ENCODE measurements around the gene AP2A2.
A peak's percentile ranks its signal among the peaks of the same experiment; 100 is the strongest.

The AP2A2 gene

GRCh38 chr11:1060410-1060809 is 134.7 kb downstream of the AP2A2 start:
- DNase-seq (ENCODE audit: low read depth) = no peak
- no peak overlapping the region for H3K4me3 ChIP-seq (replicated peaks; ENCODE audit: low read depth, low read length)
- TF ChIP-seq CTCF (IDR thresholded peaks at IDR 0.05; ENCODE audit: low read length, missing control alignments) = no peak

GRCh38 chr11:1060852-1061616 is 135.4 kb downstream of the AP2A2 start:
- peak; percentile 71 for DNase-seq (ENCODE audit: low read depth)
- TF ChIP-seq CTCF (IDR thresholded peaks at IDR 0.05; ENCODE audit: low read length, missing control alignments) = no peak
- no peak overlapping the region for H3K4me3 ChIP-seq (replicated peaks; ENCODE audit: low read depth, low read length)

Data from fibroblast of pulmonary artery (primary cell).